ENCODE data around the gene HRH2.

Gene HRH2

DNA sequence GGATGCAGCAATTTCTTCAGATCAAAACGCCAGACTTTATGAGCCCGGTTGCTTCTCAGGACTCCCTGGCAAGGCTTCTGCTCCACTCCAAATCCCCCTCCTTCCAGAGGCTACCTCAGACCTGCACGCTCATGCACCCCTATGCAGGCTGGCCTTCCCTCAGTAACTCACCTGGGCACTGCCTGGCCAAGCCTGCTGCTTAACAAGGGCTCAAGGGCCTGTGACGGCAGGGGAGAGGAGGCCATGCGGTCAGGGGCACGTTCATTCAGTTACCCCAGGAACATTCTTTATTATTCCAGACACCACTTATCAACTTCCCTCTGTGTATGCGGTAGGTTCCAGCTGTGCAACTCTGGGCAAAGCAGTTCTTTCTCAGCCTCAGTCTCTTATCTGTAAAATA lies 79.6 kb downstream of the HRH2 start:
- TF ChIP-seq CTCF (conservative IDR thresholded peaks at IDR 0.05; ENCODE audit: low read length), result no peak
- no peak for DNase-seq (ENCODE audit: low read depth)
- H3K4me3 ChIP-seq (ENCODE audit: low read length), result no peak overlapping the region

GRCh38 chr5:175738126-175738525 lies 80.3 kb downstream of the HRH2 start:
- TF ChIP-seq CTCF (conservative IDR thresholded peaks at IDR 0.05; ENCODE audit: low read length), result no peak
- H3K4me3 ChIP-seq (ENCODE audit: low read length), result no peak overlapping the region
- DNase-seq (ENCODE audit: low read depth), result no peak

GRCh38 chr5:175738602-175739133 lies 80.8 kb downstream of the HRH2 start:
- DNase-seq (ENCODE audit: low read depth), result no peak
- H3K4me3 ChIP-seq (ENCODE audit: low read length), result no peak overlapping the region
- no peak for TF ChIP-seq CTCF (conservative IDR thresholded peaks at IDR 0.05; ENCODE audit: low read length)

- H3K4me3 ChIP-seq (ENCODE audit: low read length), result no peak overlapping the region
- DNase-seq (ENCODE audit: low read depth), result no peak
- no peak for TF ChIP-seq CTCF (conservative IDR thresholded peaks at IDR 0.05; ENCODE audit: low read length)
Measured at GRCh38 chr5:175740014-175740413, 82.1 kb downstream of the HRH2 start.

- no peak for TF ChIP-seq CTCF (conservative IDR thresholded peaks at IDR 0.05; ENCODE audit: low read length)
- DNase-seq (ENCODE audit: low read depth), result no peak
- H3K4me3 ChIP-seq (ENCODE audit: low read length), result no peak overlapping the region
Measured at GRCh38 chr5:175741556-175741955, 83.7 kb downstream of the HRH2 start.

GRCh38 chr5:175742290-175742994 lies 84.6 kb downstream of the HRH2 start:
- no peak for DNase-seq (ENCODE audit: low read depth)
- no peak for TF ChIP-seq CTCF (conservative IDR thresholded peaks at IDR 0.05; ENCODE audit: low read length)
- H3K4me3 ChIP-seq (ENCODE audit: low read length), result no peak overlapping the region

GRCh38 chr5:175743676-175744210 lies 85.9 kb downstream of the HRH2 start:
- no peak overlapping the region for H3K4me3 ChIP-seq (ENCODE audit: low read length)
- no peak for TF ChIP-seq CTCF (conservative IDR thresholded peaks at IDR 0.05; ENCODE audit: low read length)
- no peak for DNase-seq (ENCODE audit: low read depth)
